OCI-LY7 (cell line): ENCODE measurements around the gene PPFIA4. TPM values are rescaled to one million over a fixed set of nuclear protein-coding genes. Genes with fewer than 3 reads are reported as not detected.
A peak's percentile ranks its signal among the peaks of the same experiment; 100 is the strongest.

Experiments used
- BruUV-seq: library from RNA; stranded (reverse); fragments of 400-500 nt; replicated peaks from 2 replicates; lab custom pipeline; 2021; lab: Mats Ljungman, UMichigan
- CTCF ChIA-PET: fragments of 300-600 bp; sonication (Branson Sonifier 250); formaldehyde crosslinking; loops from one replicate; lab custom pipeline; 2022; ENCODE audit warnings: antibody characterized with exemption; ENCODE audit not compliant: unreplicated experiment; lab: Charles Lee
- POLR2A ChIA-PET: fragments of 300-600 bp; sonication (Branson Sonifier 250); formaldehyde crosslinking; loops from one replicate; lab custom pipeline; 2022; ENCODE audit warnings: antibody characterized with exemption; lab: Charles Lee
- DNase-seq: peaks from one replicate; pipeline ENCODE4 v3.0.0-alpha.2; 2015; ENCODE audit warnings: low spot score
- H2AFZ ChIP-seq: fragments of 200-600 bp; sonication (generic), shearing (Covaris generic); 2 replicates; pipeline ENCODE4 v1.6.1; 2014; ENCODE audit warnings: mild to moderate bottlenecking, antibody characterized with exemption, low read length, moderate library complexity
- H3K27ac ChIP-seq: fragments of 200-600 bp; sonication (generic); 2 replicates; pipeline ENCODE4 v1.5.1; 2014; ENCODE audit warnings: mixed run types, low read depth, mild to moderate bottlenecking, moderate library complexity, low read length, inconsistent platforms; ENCODE audit not compliant: poor library complexity, severe bottlenecking
- H3K36me3 ChIP-seq: fragments of 200-600 bp; sonication (generic); 2 replicates; pipeline ENCODE4 v1.6.1; 2014; ENCODE audit warnings: mild to moderate bottlenecking, antibody characterized with exemption, low read length, moderate library complexity, mixed read lengths; ENCODE audit not compliant: insufficient read depth
- H3K4me1 ChIP-seq: fragments of 200-600 bp; sonication (generic); 2 replicates; pipeline ENCODE4 v1.5.1; 2014; ENCODE audit warnings: mild to moderate bottlenecking, low read length; ENCODE audit not compliant: insufficient read depth, poor library complexity, severe bottlenecking
- H3K4me2 ChIP-seq: fragments of 200-600 bp; sonication (generic); 2 replicates; pipeline ENCODE4 v1.6.1; 2014; ENCODE audit warnings: mild to moderate bottlenecking, low read length
- H3K4me3 ChIP-seq: fragments of 200-600 bp; sonication (generic); 2 replicates; pipeline ENCODE4 v1.5.1; 2014; ENCODE audit warnings: mild to moderate bottlenecking, low read depth, low read length; ENCODE audit not compliant: poor library complexity, severe bottlenecking
- H3K79me2 ChIP-seq: fragments of 200-600 bp; sonication (generic); 2 replicates; pipeline ENCODE4 v1.6.1; 2016; ENCODE audit warnings: low read depth, mild to moderate bottlenecking, low read length, moderate library complexity, mixed read lengths; ENCODE audit not compliant: insufficient read depth
- H3K9me2 ChIP-seq: fragments of 200-600 bp; sonication (generic); 2 replicates; pipeline ENCODE4 v1.6.1; 2016; ENCODE audit warnings: mild to moderate bottlenecking, low read length, mixed read lengths; ENCODE audit not compliant: insufficient read depth
- H3K9me3 ChIP-seq: fragments of 200-600 bp; sonication (generic); 2 replicates; pipeline ENCODE4 v1.6.1; 2014; ENCODE audit warnings: mild to moderate bottlenecking, mixed run types, low read length, mixed read lengths
- H4K20me1 ChIP-seq: fragments of 200-600 bp; sonication (generic); 2 replicates; pipeline ENCODE4 v1.6.1; 2014; ENCODE audit warnings: mild to moderate bottlenecking, antibody characterized with exemption, low read length, moderate library complexity, mixed read lengths; ENCODE audit not compliant: insufficient read depth
- CTCF ChIP-seq: fragments of 200-600 bp; sonication (generic); conservative IDR thresholded peaks from 2 replicates; pipeline ENCODE4 v1.5.1; 2014; ENCODE audit warnings: mild to moderate bottlenecking, antibody characterized with exemption, low read length, moderate library complexity, mixed read lengths
- EZH2phosphoT487 ChIP-seq: fragments of 200-600 bp; sonication (generic); IDR thresholded peaks from 2 replicates; pipeline ENCODE4 v1.6.1; 2018; ENCODE audit warnings: low read depth, borderline replicate concordance, mild to moderate bottlenecking, mixed run types, antibody characterized with exemption, low read length, moderate library complexity, mixed read lengths
- intact Hi-C: fragments of 100-400 bp; cut with micrococcal nuclease; formaldehyde crosslinking; loops from one replicate; pipeline ENCODE4 v1.10.0; 2022; ENCODE audit not compliant: unreplicated experiment
- total RNA-seq, 2 experiments: library from RNA; depleted of rRNA in 1 of 2; stranded (reverse); fragments of >200 nt in 1 of 2; shearing (Covaris generic) in 1 of 2; gene quantifications; 2 replicates each; pipeline ENCODE4 v1.2.3, GENCODE V29; 2014 to 2022

The PPFIA4 gene
- total RNA-seq, 2 experiments from 2014 or later, result 0.03 to 2.7 TPM

DNA sequence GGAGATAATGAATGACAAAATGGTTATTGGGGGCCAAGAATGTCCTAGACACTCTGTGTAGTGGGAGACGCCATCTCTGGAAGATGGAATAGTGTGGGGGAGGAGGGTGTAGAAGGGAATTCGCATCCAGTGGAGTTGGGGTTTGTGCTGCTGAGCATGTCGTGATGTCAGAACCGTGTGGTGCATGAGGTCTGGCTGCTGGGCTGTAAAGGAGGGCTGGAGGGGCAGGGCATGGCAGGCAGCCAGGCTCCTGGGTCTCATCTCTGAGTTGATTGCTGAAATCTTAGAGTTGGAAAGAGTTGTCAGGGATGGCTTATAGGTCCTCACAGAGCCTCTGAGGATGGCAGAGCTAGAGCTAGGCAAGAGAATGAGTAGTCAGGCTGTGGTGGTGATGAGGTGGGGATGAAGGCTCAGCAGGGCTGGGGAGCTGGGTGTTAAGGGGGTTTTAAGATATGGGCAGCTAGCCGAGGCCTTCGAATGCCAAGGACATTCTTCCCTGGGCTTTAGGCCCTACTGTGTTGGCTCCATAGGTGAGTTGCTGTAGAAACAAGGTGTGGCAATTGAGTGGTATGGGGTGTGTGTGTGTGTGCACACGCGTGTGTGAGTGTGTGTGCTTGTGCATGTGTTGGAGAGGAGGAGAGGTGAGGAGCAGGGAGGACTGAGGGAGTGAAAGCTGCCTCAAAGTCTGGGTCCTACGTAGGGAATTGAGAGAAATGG is 1.9 kb downstream of the PPFIA4 start:
- H3K79me2 ChIP-seq, result no peaks in the 10 kb centered on the region
- no peaks in the 10 kb centered on the region for H3K4me1 ChIP-seq
- TF ChIP-seq EZH2phosphoT487 (no peak), CTCF (no peak)
- H3K9me3 ChIP-seq, result no peaks in the 10 kb centered on the region
- no peak overlapping the region for H2AFZ ChIP-seq
- H3K27ac ChIP-seq, result no peak overlapping the region
- peaks cover 29% of the 10 kb centered on the region for H3K36me3 ChIP-seq
- CTCF ChIA-PET, result no interaction called here
- no peaks in the 10 kb centered on the region for H4K20me1 ChIP-seq
- no peak overlapping the region for H3K4me3 ChIP-seq
- intact Hi-C loops, result no loop called here
- H3K4me2 ChIP-seq, result no peak overlapping the region
- no peak for DNase-seq
- H3K9me2 ChIP-seq, result no peaks in the 10 kb centered on the region
- POLR2A ChIA-PET, result interaction anchor here (0.5 kb wide), 1 partner anchor 50 kb away, joined by 3 read pairs; no protein-coding TSS in a partner anchor
- no TSS peak for BruUV-seq

DNA sequence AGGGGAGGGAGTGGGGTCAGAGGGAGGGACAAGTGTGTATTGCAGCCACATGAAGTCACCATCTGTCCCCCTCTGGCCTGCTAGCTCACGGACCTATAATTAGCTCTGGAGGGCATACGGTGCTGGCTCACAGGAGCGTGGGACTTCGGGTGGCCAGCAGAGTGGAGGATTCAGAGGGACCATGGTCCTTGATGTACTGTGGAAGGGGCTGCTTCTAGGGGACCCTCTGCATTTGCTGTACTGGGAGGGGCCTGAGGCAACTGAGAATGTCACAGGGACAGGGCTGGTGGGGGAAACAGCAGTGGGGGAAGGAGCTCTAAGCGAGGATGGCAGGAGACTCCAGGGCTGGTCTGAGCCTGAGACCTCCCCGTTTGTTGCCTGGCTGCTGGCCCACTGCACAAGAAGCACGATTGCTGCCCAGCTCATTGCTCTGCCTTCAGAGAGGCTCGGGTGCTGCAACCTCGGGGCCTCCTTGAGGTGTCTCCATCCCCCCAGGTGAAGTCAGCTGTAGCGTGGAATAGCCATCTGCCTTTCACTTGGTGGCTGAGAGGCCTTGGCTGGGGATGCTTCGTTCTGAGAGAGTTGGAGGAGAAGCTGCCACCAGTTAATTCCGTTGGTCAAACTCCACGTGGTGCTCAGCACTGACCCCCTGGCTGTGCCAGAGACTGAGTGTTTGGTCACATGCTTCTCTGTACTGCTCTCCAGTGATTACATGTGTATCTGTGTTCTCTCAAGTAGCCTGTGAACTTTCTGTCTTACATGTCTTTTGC is 2.7 kb downstream of the PPFIA4 start:
- Histone ChIP-seq H2AFZ (no peak overlapping the region), H4K20me1 (no peaks in the 10 kb centered on the region), H3K4me2 (no peak overlapping the region), H3K9me3 (no peaks in the 10 kb centered on the region), H3K36me3 (peaks cover 22% of the 10 kb centered on the region), H3K27ac (no peak overlapping the region), H3K4me1 (no peaks in the 10 kb centered on the region), H3K4me3 (no peak overlapping the region), H3K9me2 (no peaks in the 10 kb centered on the region), H3K79me2 (no peaks in the 10 kb centered on the region)
- BruUV-seq, result no TSS peak
- no peak for DNase-seq
- POLR2A ChIA-PET, result no interaction called here
- TF ChIP-seq EZH2phosphoT487 (no peak), CTCF (no peak)
- intact Hi-C loops, result no loop called here
- CTCF ChIA-PET, result no interaction called here

- intact Hi-C loops, result no loop called here
- no peaks in the 10 kb centered on the region for H3K9me3 ChIP-seq
- CTCF ChIA-PET, result interaction anchor here (0.7 kb wide), 1 partner anchor 311 kb away, joined by 3 read pairs; no protein-coding TSS in a partner anchor
- no peaks in the 10 kb centered on the region for H3K4me1 ChIP-seq
- no peaks in the 10 kb centered on the region for H3K36me3 ChIP-seq
- POLR2A ChIA-PET, result no interaction called here
- TF ChIP-seq CTCF (peak; percentile 55), EZH2phosphoT487 (no peak)
- H3K79me2 ChIP-seq, result no peaks in the 10 kb centered on the region
- H3K4me3 ChIP-seq, result no peak overlapping the region
- DNase-seq, result no peak
- H3K27ac ChIP-seq, result no peak overlapping the region
- BruUV-seq, result no TSS peak
- no peak overlapping the region for H3K4me2 ChIP-seq
- no peaks in the 10 kb centered on the region for H4K20me1 ChIP-seq
- no peaks in the 10 kb centered on the region for H3K9me2 ChIP-seq
- H2AFZ ChIP-seq, result no peak overlapping the region
Measured at GRCh38 chr1:203031467-203031866, 5.2 kb downstream of the PPFIA4 start.
